Activated naive CD8-positive, alpha-beta T cell (primary cell): Measurements from ENCODE around the gene ACTN2.

Experiments used
- H3K27ac Mint-ChIP-seq: one replicate; pipeline ENCODE4 v1.8.0; 2021; ENCODE audit warnings: mixed read lengths
- H3K27me3 Mint-ChIP-seq: one replicate; pipeline ENCODE4 v1.8.0; 2021; ENCODE audit warnings: mixed read lengths
- H3K36me3 Mint-ChIP-seq: one replicate; pipeline ENCODE4 v1.8.0; 2021; ENCODE audit warnings: mixed read lengths
- H3K4me1 Mint-ChIP-seq: one replicate; pipeline ENCODE4 v1.8.0; 2021; ENCODE audit warnings: low read depth, mixed read lengths
- H3K4me3 Mint-ChIP-seq: one replicate; pipeline ENCODE4 v1.8.0; 2021; ENCODE audit warnings: mild to moderate bottlenecking, mixed read lengths
- H3K9me3 Mint-ChIP-seq: one replicate; pipeline ENCODE4 v1.8.0; 2021; ENCODE audit warnings: low read depth, mixed read lengths

ACTN2 gene

GRCh38 chr1:236681219-236681618 lies 5.1 kb upstream of the ACTN2 start:
- peaks cover 4% of the 10 kb centered on the region for H3K27me3 Mint-ChIP-seq
- no peaks in the 10 kb centered on the region for H3K9me3 Mint-ChIP-seq

GRCh38 chr1:236685205-236685916 lies 938 bp upstream of the ACTN2 start:
- Mint-ChIP-seq H3K36me3 (no peaks in the 10 kb centered on the region), H3K4me1 (peaks cover 19% of the 10 kb centered on the region), H3K27me3 (peaks cover 13% of the 10 kb centered on the region), H3K27ac (no peak overlapping the region), H3K9me3 (no peaks in the 10 kb centered on the region), H3K4me3 (peak overlapping the region; percentile 78)

More at GRCh38 chr1:236681219-236681618, 5.1 kb upstream of the ACTN2 start:
- H3K4me3 Mint-ChIP-seq, result no peak overlapping the region
- H3K36me3 Mint-ChIP-seq, result no peaks in the 10 kb centered on the region
- no peak overlapping the region for H3K27ac Mint-ChIP-seq
- peaks cover 6% of the 10 kb centered on the region for H3K4me1 Mint-ChIP-seq

- Mint-ChIP-seq H3K27me3 (peaks cover 18% of the 10 kb centered on the region), H3K9me3 (no peaks in the 10 kb centered on the region), H3K36me3 (no peaks in the 10 kb centered on the region), H3K4me1 (peaks cover 19% of the 10 kb centered on the region), H3K4me3 (peak overlapping the region; percentile 78), H3K27ac (no peak overlapping the region)
These were observed 489 bp downstream of the ACTN2 start for GRCh38 chr1:236686815-236687160.

GRCh38 chr1:236687273-236687672 lies 974 bp downstream of the ACTN2 start:
- peak overlapping the region; percentile 78 for H3K4me3 Mint-ChIP-seq
- peaks cover 23% of the 10 kb centered on the region for H3K27me3 Mint-ChIP-seq
- H3K36me3 Mint-ChIP-seq, result no peaks in the 10 kb centered on the region
- no peak overlapping the region for H3K27ac Mint-ChIP-seq
- no peaks in the 10 kb centered on the region for H3K9me3 Mint-ChIP-seq
- peaks cover 19% of the 10 kb centered on the region for H3K4me1 Mint-ChIP-seq

GRCh38 chr1:236688705-236689104 lies 2.4 kb downstream of the ACTN2 start:
- H3K27ac Mint-ChIP-seq, result no peak overlapping the region
- H3K27me3 Mint-ChIP-seq, result peaks cover 27% of the 10 kb centered on the region
- no peak overlapping the region for H3K4me3 Mint-ChIP-seq
- H3K36me3 Mint-ChIP-seq, result no peaks in the 10 kb centered on the region
- no peaks in the 10 kb centered on the region for H3K9me3 Mint-ChIP-seq
- H3K4me1 Mint-ChIP-seq, result peaks cover 19% of the 10 kb centered on the region

GRCh38 chr1:236689713-236690569 lies 3.6 kb downstream of the ACTN2 start:
- H3K27me3 Mint-ChIP-seq, result peaks cover 30% of the 10 kb centered on the region
- H3K4me3 Mint-ChIP-seq, result no peak overlapping the region
- H3K4me1 Mint-ChIP-seq, result peaks cover 19% of the 10 kb centered on the region
- H3K27ac Mint-ChIP-seq, result no peak overlapping the region
- no peaks in the 10 kb centered on the region for H3K9me3 Mint-ChIP-seq
- H3K36me3 Mint-ChIP-seq, result no peaks in the 10 kb centered on the region

GRCh38 chr1:236691348-236691747 lies 5.0 kb downstream of the ACTN2 start:
- peaks cover 13% of the 10 kb centered on the region for H3K4me1 Mint-ChIP-seq
- no peak overlapping the region for H3K27ac Mint-ChIP-seq
- no peaks in the 10 kb centered on the region for H3K9me3 Mint-ChIP-seq
- peaks cover 26% of the 10 kb centered on the region for H3K27me3 Mint-ChIP-seq
- no peak overlapping the region for H3K4me3 Mint-ChIP-seq
- H3K36me3 Mint-ChIP-seq, result no peaks in the 10 kb centered on the region

- H3K9me3 Mint-ChIP-seq, result no peaks in the 10 kb centered on the region
- peaks cover 25% of the 10 kb centered on the region for H3K27me3 Mint-ChIP-seq
- no peak overlapping the region for H3K4me3 Mint-ChIP-seq
- H3K4me1 Mint-ChIP-seq, result peaks cover 11% of the 10 kb centered on the region
- H3K27ac Mint-ChIP-seq, result no peak overlapping the region
- no peaks in the 10 kb centered on the region for H3K36me3 Mint-ChIP-seq
These were observed 5.8 kb downstream of the ACTN2 start for GRCh38 chr1:236692128-236692527.

- peaks cover 27% of the 10 kb centered on the region for H3K27me3 Mint-ChIP-seq
- H3K9me3 Mint-ChIP-seq, result no peaks in the 10 kb centered on the region
- H3K36me3 Mint-ChIP-seq, result no peaks in the 10 kb centered on the region
These were observed 6.4 kb downstream of the ACTN2 start for GRCh38 chr1:236692742-236693141.

GRCh38 chr1:236699366-236699765 lies 13.1 kb downstream of the ACTN2 start:
- Mint-ChIP-seq H3K4me3 (no peak overlapping the region), H3K4me1 (no peaks in the 10 kb centered on the region), H3K9me3 (no peaks in the 10 kb centered on the region), H3K36me3 (no peaks in the 10 kb centered on the region), H3K27me3 (peaks cover 11% of the 10 kb centered on the region), H3K27ac (no peak overlapping the region)

More at GRCh38 chr1:236692742-236693141, 6.4 kb downstream of the ACTN2 start:
- Mint-ChIP-seq H3K4me3 (no peak overlapping the region), H3K27ac (no peak overlapping the region), H3K4me1 (peaks cover 4% of the 10 kb centered on the region)

- Mint-ChIP-seq H3K4me1 (no peaks in the 10 kb centered on the region), H3K4me3 (no peak overlapping the region), H3K9me3 (no peaks in the 10 kb centered on the region), H3K36me3 (no peaks in the 10 kb centered on the region), H3K27ac (no peak overlapping the region), H3K27me3 (peaks cover 12% of the 10 kb centered on the region)
These were observed 14.6 kb downstream of the ACTN2 start for GRCh38 chr1:236700903-236701302.

GRCh38 chr1:236701782-236702181 lies 15.5 kb downstream of the ACTN2 start:
- Mint-ChIP-seq H3K36me3 (no peaks in the 10 kb centered on the region), H3K27me3 (peaks cover 12% of the 10 kb centered on the region), H3K4me1 (no peaks in the 10 kb centered on the region), H3K4me3 (no peak overlapping the region), H3K9me3 (no peaks in the 10 kb centered on the region), H3K27ac (no peak overlapping the region)

GRCh38 chr1:236702791-236703394 lies 16.6 kb downstream of the ACTN2 start:
- no peaks in the 10 kb centered on the region for H3K36me3 Mint-ChIP-seq
- H3K9me3 Mint-ChIP-seq, result no peaks in the 10 kb centered on the region
- no peak overlapping the region for H3K27ac Mint-ChIP-seq
- no peaks in the 10 kb centered on the region for H3K4me1 Mint-ChIP-seq
- H3K4me3 Mint-ChIP-seq, result no peak overlapping the region
- H3K27me3 Mint-ChIP-seq, result peaks cover 11% of the 10 kb centered on the region

- peaks cover 10% of the 10 kb centered on the region for H3K27me3 Mint-ChIP-seq
- H3K4me3 Mint-ChIP-seq, result no peak overlapping the region
- H3K4me1 Mint-ChIP-seq, result no peaks in the 10 kb centered on the region
- no peaks in the 10 kb centered on the region for H3K9me3 Mint-ChIP-seq
- H3K27ac Mint-ChIP-seq, result no peak overlapping the region
- no peaks in the 10 kb centered on the region for H3K36me3 Mint-ChIP-seq
These were observed 19.5 kb downstream of the ACTN2 start for GRCh38 chr1:236705771-236706170.

- H3K27ac Mint-ChIP-seq, result no peak overlapping the region
- H3K27me3 Mint-ChIP-seq, result peaks cover 10% of the 10 kb centered on the region
- H3K36me3 Mint-ChIP-seq, result no peaks in the 10 kb centered on the region
These were observed 19.9 kb downstream of the ACTN2 start for GRCh38 chr1:236706183-236706582.

More at GRCh38 chr1:236706183-236706582, 19.9 kb downstream of the ACTN2 start:
- H3K4me1 Mint-ChIP-seq, result no peaks in the 10 kb centered on the region
- H3K4me3 Mint-ChIP-seq, result no peak overlapping the region
- no peaks in the 10 kb centered on the region for H3K9me3 Mint-ChIP-seq
